ENCODE data around the gene FPGS.

DNA sequence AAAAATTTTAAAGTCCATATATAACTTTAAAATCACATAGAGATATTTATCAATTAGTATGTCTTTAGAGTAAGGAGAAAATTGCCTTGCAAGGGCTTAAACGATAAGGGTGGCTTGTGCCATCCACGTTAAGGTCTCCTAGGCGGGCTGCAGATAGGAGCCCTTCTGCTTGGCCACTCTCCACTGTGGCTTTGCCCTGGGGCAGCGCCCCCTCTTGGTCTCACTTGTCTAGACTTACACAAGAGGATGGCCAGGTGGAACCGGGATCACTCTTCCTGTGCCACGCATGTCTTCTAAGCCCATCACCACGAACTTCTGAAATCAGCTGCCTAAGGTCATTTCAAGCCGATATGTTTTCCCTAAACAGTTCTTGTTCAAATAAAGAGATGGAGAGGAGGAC, 2.9 kb downstream of the FPGS start:
- TF ChIP-seq, protein P1, sequence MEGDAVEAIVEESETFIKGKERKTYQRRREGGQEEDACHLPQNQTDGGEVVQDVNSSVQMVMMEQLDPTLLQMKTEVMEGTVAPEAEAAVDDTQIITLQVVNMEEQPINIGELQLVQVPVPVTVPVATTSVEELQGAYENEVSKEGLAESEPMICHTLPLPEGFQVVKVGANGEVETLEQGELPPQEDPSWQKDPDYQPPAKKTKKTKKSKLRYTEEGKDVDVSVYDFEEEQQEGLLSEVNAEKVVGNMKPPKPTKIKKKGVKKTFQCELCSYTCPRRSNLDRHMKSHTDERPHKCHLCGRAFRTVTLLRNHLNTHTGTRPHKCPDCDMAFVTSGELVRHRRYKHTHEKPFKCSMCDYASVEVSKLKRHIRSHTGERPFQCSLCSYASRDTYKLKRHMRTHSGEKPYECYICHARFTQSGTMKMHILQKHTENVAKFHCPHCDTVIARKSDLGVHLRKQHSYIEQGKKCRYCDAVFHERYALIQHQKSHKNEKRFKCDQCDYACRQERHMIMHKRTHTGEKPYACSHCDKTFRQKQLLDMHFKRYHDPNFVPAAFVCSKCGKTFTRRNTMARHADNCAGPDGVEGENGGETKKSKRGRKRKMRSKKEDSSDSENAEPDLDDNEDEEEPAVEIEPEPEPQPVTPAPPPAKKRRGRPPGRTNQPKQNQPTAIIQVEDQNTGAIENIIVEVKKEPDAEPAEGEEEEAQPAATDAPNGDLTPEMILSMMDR (IDR thresholded peaks at IDR 0.05): peak; percentile 34
- no peak for TF ChIP-seq EZH2 (IDR thresholded peaks at IDR 0.05; ENCODE audit: borderline replicate concordance, insufficient read depth, low read depth, low read length, poor library complexity, severe bottlenecking)

Measured in B cell (primary cell).